HuH-7 (cell line): ENCODE results near the gene TRIM7.
"Not testable (repeated sequence)": the region's sequence is repeated elsewhere in the genome, so short reads cannot be mapped to it uniquely, and the experiment has no call there.

Experiments used
- DNase-seq: peaks from one replicate; pipeline ENCODE4 v3.0.0; 2011; ENCODE audit warnings: low spot score

The TRIM7 gene

DNA sequence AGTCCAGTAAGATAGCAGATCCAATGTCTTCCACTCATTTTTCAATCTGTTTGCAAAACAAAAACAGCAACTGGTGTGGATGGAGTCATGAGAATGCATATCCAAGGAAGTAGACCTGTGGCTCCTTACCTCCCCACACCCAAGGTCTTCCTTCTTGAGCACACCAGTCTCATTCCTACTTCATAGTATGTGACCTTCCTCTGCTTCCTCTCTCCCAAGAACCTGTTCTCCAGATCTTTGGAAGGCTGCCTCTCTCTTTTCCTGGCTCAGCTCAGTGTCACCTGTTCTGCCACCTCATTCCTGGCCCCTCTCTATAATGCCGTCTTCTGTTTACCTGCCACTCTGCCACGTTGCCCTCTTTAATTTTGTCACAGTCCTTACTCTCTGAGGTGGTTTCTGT lies 7.9 kb upstream of the TRIM7 start:
- DNase-seq: no peak

DNA sequence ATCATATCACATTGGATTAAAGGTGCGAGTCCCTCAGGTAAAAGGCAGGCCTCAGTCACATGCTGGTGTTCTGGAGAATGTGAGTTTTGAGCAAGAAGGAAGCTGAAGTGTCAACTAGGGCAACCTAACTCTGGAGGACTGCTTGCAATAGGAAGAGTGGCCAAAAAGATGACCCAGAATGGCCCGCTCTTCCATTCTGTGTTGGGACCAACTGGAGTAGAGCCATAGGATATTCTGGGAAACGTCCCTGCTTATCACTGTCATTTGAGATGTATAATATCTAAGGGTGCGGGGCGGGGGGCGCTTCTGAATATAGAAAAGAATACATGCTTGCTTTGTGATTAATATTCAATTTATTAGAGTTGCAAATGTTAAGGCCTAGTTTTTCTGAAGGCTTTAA lies 7.1 kb upstream of the TRIM7 start:
- no peak for DNase-seq

DNA sequence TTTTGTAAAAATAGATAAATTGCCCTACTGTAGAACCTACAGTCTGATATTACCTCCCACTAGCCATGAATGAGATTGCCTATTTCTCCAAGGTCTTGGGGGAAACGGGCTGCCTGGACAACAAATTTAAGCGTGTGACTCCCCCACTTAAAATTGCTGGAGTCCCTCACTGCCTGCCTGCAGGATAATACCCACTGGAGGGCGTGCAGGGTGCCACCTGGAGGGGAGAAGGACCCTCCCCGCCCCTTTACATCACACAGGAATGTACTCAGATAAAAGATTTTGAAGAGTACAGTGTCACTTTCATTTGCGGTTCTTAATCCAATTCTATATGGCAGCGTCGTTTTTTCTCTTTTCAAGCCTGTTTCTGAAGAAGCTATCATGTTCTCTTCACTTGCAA lies 6.2 kb upstream of the TRIM7 start:
- no peak for DNase-seq

DNA sequence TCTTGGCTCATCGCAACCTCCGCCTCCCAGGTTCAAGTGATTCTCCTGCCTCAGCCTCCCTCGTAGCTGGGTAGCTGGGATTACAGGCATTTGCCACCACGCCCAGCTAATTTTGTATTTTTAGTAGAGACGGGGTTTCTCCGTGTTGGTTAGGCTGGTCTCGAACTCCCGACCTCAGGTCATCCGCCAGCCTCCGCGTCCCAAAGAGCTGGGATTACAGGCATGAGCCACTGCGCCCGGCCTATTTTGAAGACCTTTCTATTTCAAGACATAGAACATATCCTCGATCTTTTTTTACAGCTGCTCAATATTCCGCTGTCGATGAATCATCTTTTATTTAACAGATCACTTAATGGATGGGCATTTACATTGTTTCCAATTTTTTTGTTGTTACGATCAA lies 5.7 kb upstream of the TRIM7 start:
- DNase-seq: not testable (repeated sequence)

DNA sequence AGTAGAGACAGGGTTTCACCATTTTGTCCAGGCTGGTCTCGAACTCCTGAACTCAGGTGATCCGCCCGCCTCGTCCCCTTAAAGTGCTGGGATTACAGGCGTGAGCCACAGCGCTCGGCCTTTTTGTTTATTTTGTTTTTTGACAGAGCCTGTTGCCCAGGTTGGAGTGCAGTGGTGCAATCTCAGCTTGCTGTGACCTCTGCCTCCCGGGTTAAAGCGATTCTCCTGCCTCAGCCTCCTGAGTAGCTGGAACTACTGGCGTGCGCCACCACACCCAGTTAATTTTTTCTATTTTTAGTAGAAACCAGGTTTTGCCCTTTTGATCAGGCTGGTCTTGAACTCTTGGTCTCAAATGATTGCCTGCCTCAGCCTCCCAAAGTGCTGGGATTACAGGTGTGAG lies 5.2 kb upstream of the TRIM7 start:
- DNase-seq: not testable (repeated sequence)

DNA sequence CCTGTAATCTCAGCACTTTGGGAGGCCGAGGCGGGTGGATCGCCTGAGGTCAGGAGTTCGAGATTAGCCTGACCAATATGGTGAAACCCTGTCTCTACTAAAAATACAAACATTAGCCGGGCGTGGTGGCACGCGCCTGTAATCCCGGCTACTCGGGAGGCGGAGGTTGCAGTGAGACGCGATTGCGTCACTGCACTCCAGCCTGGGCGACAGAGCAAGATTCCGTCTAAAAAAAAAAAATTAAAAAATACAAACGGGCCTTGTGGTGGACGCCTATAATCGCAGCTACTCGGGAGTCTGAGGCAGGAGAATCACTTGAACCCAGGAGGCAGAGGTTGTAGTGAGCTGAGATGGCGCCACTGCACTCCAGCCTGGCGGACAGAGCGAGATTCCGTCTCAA lies 4.0 kb upstream of the TRIM7 start:
- DNase-seq: not testable (repeated sequence)

DNA sequence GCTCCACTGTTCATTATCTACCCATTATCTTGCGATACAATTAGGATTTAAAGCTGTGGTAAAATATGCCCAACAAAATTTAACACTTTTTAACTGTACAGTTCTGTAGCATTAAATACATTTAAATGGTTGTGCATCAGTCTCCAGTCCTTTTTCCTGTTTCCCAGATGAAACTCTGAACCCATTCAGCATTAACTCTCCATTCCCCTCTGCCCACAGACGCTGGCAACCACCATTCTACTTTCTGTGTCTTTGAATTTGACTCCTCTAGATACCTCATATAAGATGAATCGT lies 2.9 kb upstream of the TRIM7 start:
- DNase-seq: no peak

DNA sequence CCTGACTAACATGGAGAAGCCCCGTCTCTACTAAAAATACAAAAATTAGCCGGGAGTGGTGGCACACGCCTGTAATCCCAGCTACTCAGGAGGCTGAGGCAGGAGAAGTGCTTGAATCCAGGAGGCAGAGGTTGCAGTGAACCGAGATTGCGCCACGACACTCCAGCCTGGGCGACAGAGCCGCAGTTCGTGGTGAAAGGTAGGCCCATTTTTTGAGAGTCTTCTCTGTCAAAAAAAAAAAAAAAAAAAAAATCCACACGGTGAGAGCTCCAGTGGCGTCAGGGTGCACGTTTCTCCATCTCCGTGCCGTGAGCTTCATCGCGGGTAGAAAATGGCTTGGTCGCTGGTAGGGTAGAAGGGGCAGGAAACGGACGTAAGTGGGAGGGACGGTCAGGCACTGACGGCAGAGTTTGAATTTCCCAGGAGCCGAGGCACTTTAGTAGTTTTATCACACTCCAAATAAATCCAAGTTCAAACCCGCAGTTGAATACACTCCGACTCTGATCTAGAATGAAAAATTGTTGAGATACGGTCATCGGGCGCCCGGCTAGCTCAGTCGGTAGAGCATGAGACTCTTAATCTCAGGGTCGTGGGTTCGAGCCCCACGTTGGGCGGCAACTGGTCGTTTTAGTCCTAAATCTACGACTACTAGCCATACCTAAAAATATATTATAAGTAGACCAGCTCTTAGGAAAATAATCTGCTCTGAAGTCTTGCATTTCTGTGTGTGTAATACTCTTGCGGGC lies 2.4 kb upstream of the TRIM7 start:
- DNase-seq: no peak

DNA sequence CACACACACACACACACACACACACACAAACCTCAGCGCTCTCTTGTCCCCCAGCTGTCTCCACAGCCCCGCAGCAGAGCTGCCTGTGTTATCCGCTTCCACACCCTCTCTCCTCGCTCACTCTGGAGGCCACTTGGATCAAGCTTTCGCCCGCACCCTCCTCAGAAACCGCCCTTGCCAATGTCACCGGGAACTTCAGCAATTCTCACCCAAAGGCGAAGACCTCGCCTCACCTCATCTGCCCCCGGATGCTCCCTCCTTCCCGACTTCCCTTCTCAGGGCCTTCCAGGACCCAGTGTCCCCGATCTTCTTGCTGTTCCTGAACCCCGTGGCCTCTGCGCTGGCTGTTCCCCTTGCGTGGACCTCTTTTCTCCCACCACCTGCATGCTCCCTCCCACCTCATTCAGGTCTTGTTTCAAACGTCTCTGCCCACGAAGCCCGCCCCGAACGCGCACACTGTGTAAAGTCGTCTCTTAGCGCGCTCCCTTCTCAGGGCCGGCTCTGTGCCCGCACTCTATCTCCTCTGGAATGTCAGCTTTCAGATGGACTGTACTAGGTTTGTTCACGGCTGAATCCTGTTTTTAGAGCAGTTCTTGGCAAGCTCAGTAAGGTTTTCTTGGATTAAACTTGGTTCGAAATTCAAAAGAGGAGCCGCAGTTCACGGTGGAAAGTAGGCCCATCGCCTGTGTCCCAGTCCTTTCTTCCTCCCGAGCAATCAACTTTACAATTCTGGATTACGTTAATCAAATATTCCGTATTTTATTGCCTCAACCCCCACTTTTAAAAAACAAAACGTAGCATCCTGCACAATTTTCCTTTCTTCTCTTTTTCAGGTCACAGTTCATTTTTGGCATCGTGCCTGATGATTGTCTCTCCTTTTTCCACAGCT lies 1.0 kb upstream of the TRIM7 start:
- no peak for DNase-seq

DNA sequence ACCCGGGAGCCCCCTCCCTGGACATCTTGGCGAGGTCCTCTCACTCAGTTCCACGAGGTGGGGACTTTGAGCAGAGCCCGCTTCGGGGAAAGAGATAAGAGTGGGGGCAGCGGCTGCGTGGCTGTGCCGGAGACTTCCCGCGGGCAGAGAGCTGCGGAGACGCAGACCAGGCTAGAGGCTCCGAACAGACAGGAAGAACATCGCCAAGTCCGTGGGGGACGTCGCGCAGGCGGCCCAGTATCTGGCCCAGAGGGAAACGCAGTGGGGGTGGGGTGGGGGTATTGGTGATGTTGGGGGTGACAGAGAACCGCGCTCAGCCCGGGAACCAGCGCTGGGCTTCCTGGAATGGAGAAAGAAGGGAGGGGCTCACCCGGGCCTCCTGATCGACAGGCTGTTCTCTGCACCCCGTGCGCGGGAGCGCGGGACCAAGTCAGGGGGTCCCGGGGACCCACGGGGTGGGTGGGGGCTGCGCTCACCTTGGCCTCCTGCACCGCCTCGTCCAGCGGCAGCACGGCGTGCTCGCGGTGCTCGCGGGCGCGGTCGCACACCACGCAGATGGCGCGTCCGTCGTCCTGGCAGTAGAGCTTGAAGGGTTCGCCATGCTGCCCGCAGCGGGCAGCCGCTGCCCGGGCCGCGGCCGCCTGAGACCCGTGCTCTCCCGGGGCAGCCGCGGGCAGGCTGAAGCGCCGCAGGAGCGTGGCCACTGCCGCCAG lies 727 bp downstream of the TRIM7 start:
- DNase-seq: no peak

DNA sequence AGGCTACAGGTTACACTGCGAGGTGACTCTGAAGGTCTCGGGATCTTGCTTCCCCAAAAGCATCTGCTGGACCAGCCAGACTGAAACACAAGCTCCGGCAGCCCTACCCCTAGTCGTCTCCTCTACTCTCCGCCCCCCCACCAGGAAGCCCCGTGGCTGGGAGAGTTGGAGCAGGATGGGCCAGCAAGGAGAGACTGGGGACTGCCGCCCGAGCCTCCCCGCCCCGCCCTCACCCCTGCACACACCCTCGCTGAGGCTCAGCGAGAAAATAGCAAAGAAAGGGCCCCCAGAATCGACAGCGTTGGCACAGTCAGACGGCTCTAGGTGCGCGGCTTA lies 1.3 kb downstream of the TRIM7 start:
- no peak for DNase-seq

DNA sequence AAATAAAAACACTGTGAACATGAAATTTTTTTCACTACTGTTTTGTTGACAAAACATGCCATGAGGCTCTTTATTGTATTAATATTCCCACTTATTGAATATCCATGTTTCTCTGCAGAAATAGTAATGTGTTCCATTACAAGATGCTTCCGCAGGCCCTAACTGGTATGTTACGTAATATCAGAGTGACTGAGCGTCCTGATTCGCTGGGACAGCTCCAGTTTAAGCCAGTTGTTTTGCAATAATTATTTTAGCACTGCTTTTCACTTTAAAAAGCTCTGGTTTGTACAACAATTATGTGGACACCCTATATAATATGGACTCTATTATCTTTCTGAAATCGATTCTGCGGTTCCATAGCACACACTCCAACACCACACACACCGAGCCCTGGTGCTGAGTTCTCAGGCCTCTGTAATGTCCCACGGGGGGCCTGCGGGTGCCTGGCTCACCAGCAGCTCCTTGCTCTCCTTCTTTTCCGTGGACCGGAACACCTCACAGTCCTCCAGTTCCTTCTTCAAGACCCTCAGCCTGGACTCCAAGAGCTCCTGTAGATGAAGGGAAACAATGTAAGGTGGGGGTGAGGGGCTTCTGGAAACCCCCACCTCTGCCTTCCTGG lies 1.8 kb downstream of the TRIM7 start:
- DNase-seq: no peak

DNA sequence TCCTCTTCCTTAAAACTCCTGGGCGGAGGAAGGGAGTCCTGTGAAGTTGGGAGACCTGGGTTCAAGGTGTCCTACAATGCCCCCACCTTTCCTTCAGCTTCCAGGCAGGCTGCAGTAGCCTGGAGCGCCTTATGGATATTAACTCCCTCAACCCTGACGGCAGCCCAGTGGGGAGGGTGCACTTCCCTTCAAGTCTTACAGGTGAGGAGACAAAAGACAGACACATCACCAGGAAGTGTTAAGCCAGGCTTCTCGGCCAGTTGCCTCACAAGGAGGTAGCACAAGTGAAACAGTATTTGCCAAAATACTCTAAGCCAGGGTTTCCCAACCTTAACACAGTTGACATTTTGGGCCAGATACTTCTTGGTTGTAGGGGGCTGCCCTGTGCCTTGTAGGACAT lies 4.2 kb downstream of the TRIM7 start:
- DNase-seq: no peak

DNA sequence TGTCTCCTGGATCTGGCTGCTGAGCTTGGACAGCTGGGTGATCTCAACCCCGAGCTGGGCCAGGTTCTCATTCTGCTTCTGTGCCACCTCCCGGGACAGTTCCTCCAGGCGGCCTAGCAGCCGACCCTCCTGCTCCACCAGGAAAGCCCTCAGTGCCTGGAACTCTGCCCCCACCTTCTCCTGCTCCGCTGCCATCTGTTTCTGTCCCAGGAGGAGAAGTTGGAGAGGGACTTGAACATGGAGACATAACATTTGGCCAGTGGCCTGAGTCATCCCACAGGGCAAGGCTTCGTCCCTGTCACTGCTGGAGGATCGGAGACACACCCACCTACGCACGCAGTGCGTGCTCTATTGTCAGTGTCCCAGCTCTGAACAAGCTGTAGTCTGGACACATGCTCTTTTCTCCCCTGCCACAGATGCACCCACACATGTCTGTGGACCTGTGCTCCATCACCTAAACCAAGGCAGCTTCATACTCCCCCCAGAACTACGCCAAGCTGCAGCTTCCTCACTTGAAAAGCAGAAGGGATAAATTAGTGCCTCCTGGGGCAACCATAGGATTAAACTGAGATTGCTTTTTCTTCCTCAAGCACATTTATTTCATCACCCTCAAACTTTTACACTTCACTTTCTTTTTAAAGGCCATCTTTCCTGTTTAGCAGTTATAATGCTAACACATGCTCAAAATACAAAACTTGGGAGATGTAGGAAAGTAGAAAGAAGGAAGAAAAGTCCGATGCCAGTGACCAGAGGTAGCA lies 4.9 kb downstream of the TRIM7 start:
- no peak for DNase-seq

DNA sequence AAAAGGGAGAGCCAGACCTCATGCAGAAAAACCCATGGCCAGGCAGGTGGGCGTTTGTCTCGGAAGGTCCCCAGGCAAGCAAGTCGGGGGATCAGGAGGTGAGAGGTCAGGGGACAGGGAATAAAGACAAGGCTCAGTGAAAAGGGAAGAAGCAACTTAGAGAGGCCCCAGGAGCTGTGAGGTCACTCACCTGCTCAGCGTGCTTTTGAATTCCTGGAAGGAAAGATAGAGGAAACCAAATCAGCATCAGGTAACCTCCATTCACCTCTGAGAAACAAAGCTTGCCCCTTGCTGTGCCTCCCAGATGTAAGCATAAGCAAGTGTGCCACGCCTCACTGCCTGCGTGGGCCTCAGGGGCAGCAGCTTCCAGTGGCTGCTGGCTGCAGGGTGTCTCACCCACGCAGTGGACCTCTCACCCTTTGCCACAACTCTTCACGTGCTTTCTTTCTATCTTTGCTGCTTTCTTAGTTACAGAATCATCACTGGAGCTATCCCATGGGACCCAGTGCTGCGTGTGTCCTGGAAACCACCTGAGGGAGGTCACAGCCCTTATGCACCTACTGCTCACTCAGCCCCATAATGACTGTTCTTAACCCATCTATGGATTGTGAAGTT lies 6.0 kb downstream of the TRIM7 start:
- no peak for DNase-seq

DNA sequence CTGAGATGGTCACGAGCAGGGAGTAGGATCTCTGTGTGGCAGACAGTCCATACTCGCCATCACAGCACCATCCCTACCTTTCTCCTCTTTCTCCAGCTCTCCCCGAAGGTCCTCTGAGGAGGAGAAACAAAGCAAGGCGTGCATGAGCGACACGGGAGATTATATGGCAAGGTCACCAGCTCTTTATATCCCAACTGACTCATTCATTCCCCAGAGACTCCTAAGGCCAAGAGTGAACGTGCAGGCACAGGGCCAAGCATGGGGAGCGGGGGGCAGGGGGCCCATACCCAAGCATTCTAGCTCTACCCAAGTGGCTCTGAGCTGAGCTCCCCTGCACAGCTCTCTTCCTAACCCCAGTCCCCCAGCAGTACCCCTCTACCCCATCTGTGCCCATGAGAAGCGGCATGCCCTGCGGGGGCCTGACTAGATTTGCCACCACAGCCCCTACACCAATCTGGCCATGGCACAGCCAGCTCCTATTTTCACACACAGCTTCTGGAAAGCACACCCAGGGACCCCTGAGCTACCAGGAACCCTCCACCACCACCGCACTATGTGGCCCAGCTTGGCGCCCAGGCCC lies 6.8 kb downstream of the TRIM7 start:
- DNase-seq: no peak

DNA sequence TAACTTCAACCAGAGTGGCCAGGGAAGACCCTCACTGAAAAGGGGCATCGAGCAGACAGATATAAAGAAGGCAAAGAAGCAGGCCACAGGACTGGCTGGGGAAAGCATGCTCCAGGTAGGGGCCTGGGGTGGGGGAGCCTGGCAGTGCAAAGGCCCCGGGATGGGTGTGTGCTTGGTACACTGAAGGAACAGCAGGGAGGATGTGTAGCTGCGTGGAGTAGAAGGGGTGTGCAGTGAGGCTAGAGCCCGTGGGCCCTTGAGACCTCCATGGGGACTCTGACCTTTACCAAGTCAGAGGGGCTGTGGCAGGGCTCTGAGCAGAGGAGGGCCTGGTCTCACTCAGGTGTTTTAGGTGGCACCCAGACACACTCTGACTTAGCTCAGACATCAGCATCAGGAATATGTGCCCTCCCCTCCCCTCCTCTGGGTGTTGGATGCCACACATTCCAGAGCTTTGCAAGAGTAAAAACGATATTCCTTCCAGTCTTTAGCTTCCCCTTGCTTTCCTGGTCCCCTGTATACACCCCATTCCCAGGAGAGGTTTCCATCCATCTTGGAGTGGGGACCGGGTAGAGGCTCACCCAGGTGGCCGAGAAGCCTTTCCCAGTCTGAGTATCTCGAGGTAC lies 7.6 kb downstream of the TRIM7 start:
- DNase-seq: no peak

DNA sequence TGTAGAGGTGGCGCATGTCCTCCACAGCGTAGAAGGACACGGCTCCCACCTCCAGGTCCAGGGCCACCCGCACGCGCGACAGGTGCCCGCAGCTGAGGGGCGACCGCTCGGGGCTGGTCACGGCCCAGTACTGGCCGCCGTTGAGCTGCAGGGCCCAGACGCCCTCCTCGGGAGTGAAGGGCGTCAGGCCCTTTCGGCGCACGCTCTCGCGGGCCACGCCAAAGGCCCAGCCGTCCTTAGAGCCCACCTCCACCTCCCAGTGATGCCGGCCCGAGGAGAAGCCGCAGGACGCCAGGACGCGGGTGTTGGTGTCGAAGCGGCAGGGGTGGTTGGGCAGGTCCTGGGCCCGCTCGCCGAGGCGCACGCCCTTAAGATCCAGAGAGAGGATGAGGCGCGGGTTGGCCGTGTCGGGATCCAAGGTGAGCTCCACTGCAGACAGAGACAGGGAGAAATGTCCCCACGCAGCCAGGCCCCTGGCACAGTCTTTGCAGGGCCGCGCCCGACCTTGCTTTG lies 9.7 kb downstream of the TRIM7 start:
- DNase-seq: no peak

DNA sequence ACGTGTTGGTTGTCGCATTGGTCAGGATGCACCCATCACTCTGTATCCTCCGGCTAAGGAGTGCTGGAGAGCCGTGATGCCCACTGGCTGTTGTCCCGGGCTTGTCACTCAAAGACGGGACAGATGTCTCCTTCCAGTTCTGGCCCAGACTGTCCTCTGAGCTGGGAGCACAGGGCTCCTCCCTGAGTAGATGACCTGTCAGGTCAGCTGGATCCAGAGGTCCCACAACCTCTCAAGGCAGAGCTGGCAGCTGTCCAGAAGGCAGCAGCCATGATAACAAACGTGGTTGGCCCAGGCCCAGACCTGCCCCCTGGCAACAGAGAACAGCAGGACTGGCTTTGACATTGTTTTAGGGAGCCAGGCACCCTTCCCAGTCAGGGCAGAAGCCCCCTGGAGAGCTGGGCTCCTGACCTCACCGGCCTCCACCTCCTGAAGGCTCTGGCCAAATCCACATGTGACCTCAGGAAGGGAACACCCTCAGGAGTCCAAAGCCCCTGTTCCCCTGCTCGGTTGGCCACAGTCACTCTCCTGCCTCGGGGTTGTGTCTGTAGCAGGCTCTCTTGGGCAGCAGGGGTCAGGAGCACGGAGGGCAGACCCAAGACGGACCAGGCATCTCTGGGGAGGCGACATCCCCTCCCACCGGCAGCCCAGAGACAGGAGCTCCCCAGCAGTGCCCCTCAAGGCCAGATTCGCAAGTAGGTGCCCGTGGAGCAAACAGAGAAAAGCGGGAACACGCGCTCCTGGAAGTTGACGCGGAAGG lies 10.3 kb downstream of the TRIM7 start:
- no peak for DNase-seq

DNA sequence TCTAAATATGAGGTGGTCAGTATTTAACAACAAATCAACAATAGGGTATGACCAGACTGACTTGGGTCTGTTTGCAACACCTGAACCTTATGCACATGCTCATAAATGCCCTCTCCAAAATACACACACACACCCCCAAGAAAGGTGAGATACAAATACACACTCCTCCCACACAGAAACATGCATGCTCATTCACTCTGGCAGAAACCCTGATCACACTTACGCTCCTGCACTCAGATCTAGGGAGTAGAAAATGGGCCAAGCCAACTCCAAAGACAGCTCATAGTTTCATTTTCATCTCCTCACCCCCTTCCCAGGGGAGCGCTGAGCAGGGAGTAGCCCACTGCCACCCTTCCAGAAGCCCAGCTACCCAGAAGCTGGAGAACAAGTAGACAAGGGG lies 11.3 kb downstream of the TRIM7 start:
- DNase-seq: no peak
